GM18511 (cell line): ENCODE results near the gene KIN.
"Not testable (repeated sequence)": the region's sequence is repeated elsewhere in the genome, so short reads cannot be mapped to it uniquely, and the experiment has no call there.

Experiments
- ATAC-seq: cut with Tn5 transposase; IDR thresholded peaks from one replicate; pipeline ENCODE4 v1.9.1; 2021; ENCODE audit warnings: mild to moderate bottlenecking, moderate library complexity; ENCODE audit not compliant: unreplicated experiment

Gene KIN

DNA sequence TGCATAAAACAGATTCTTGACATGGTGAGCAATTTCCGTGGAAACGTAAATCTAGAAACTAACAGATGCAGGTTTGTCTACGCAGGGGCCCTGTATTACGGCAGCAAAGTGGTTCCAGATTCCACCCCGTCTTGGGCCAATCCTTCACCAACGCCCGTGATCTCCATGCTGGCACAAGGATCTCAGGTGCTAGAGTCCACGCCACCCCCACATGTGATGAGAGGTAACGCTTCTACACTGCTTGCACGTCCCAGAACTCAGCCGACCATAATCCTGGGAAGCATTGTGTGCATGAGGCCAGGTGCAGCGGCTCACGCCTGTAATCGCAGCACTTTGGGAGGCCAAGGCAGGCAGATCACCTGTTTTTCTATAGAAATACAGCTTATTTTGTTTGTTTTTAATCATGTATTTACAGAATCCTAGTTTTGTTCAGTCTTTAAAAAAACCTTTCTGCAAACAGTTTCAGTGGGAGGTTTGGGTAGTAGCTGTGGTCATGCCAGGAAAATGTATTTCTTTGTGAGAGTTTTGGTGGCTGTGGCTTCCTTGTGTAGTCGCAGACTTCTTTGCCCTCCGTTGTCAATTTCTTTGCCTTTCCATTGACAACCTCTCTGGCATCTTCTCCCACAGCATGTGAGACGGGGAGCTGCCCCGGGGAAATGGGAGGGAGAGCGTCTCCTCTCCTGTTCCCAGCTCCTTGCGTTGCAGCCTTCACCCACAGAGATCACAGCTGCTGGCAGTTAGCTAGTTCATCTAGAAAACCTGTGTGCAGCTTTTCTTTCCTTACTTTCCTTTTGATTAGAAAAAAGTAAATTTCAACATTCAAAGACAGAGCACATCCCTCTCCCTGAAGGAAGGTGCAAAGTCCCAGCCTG, 49.0 kb downstream of the KIN start:
- no peak for ATAC-seq

DNA sequence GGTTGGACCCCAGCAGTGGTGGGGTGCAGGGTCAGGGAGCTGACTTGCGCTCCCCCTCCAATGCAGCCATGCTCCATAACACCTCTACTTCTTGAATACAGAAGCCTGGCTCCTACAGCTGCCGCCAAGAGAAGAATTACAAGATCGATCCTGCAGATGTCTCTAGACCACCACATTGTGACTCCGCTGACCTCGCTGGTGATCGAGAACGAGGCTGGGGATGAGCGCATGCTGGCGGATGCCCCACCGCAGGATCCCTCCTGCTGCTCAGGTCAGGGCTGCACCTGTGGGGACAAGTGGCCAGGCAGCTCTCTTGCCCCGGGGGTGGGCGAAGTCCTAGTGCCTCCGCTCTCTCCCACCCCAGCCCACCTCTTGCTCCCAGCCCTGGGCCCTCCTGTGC, 53.0 kb downstream of the KIN start:
- no peak for ATAC-seq

DNA sequence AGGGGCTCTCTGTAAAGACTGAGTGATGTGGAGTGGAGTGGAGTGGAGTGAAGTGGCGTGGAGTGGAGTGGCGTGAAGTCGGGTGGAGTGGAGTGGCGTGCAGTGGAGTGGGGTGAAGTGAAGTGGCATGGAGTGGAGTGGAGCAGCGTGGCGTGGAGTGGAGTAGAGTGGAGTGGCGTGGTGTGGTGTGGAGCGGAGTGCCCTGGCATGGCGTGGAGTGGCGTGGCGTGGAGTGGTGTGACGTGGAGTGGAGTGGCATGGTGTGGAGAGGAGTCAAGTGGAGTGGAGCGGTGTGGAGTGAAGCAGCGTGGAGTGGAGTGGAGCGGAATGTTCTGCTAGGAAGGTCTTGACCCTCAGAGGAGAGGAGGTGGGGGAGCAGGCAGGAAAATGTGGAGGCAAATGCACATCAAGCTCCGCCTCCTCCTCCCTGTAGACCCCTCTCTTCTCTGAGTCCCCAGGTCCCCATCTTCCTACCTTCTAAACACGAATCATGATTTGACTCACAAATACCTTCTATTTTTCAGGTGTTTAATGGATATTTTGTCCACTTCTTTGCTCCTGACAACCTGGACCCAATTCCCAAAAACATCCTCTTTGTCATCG, 64.8 kb downstream of the KIN start:
- ATAC-seq = no peak

DNA sequence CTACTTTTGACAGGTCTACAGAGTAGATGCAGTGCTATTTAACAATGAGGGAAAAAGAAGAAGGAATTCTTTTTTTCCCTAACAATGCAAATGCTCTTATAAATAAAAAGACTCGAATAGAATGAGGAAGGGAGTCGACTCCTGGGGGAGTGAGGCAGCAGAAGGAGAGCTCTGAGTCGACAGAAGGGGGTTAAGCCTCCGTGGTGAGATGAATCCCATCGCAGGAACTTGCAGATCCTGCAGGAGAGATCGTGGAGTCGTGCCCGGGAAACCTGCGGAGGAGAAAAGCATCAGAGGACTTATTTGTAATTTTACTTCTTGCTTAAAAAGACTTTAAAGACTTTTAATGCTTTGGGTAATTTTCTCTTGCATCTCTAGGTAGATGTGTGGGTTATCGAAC, 67.3 kb downstream of the KIN start:
- ATAC-seq = no peak

DNA sequence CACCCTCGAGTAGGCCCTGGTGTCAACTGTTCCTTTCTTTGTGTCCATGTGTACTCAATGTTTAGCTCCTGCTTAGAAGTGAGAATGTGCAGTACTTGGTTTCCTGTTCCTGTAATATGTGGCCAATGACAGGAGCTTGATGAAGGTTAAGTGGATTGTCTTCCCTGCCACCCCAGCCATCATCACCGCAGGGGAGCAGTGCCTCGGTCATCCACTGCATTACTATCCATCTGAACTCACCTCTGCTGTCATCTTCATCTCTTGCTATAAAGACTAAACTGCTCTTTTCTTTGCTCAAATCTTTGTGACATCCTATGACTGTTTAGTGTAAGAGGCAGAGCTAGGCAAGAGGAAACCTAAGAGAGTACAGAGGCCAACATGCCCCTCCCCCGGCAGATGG, 69.1 kb downstream of the KIN start:
- ATAC-seq = no peak

DNA sequence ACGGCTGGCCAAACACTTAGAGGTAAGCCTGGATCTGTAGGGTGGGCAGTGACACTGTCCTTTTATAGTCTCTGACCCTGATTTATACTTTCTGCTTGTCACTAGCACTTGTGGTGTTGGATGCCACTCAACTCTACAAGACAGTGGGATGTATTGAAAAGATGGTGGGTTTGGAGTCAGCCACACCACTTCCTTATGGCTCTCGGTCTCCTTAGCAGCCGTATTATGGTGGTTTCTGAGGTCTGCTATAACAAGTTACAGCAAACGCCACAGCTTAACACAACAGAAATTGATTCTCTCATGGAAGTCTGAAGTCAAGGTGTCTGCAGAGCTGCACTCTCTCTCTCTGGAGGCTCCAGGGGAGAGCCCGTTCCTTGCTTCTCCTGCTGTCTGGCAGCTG, 70.0 kb downstream of the KIN start:
- no peak for ATAC-seq

DNA sequence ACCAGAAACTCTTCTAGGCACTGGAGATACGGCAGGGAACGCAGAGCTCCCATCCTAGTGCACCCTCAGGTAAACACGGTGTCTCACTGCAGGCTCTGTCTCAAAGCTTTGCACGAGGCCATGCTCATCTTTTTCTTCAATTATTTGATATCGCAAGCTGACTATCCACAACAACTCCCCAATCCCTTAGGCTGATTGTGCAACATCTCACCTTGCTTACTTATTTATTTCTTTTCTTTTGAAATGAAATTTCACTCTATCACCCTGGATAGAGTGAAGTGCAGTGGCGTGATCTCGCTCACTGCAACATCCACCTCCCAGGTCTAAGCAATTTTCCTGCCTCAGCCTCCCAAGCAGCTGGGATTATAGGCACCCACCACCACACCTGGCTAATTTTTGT, 72.3 kb downstream of the KIN start:
- no peak for ATAC-seq

DNA sequence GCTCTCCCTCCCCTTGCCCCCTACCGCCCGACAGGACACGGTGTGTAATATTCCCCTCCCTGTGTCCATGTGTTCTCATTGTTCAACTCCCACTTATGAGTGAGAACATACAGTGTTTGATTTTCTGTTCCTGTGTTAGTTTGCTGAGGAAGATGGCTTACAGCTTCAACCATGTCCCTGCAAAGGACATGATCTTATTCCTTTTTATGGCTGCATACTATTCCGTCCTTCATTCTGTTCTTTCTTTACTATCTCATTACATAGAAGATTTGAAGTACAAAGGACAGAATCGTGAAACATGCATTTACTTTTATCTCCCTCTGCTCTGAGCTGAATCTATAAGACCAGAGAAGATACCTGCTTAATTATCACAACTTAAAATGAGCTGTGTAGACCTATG, 76.7 kb downstream of the KIN start:
- not testable (repeated sequence) for ATAC-seq

DNA sequence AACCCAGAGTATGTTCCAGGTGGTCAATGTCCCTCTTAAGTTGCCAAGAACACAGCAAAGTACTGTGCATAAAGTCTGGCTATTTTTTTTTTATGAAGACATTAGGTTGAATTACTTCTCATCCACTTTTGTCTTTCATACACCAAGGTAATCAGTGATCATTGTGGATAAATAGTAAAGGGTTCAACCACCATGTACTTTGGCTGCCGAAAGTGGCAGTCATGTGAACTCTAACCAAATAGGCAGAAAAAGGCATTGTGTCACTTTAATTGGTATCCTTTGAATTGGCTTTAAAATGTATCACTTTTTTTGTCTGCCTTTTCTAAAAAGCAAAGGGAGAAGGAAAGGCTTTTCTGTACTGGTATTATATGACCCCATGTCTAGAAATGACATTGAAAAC, 77.3 kb downstream of the KIN start:
- ATAC-seq = no peak

DNA sequence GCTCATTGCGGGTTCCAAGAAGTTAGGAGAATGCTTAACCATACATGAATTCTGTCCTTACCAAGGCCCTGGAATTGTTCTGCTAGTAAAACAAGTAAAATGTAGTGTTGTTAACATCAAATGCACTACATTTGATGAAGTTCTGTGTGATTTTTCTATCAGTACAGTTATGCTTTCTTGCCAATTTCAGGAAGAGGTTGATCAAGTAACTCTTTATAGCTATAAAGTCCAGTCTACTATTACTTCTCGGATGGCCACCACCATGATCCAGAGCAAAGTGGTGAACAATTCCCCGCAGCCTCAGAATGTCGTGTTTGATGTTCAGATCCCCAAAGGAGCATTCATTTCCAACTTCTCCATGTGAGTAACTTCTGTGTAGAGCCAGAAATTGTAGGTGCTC, 79.0 kb downstream of the KIN start:
- ATAC-seq = no peak

DNA sequence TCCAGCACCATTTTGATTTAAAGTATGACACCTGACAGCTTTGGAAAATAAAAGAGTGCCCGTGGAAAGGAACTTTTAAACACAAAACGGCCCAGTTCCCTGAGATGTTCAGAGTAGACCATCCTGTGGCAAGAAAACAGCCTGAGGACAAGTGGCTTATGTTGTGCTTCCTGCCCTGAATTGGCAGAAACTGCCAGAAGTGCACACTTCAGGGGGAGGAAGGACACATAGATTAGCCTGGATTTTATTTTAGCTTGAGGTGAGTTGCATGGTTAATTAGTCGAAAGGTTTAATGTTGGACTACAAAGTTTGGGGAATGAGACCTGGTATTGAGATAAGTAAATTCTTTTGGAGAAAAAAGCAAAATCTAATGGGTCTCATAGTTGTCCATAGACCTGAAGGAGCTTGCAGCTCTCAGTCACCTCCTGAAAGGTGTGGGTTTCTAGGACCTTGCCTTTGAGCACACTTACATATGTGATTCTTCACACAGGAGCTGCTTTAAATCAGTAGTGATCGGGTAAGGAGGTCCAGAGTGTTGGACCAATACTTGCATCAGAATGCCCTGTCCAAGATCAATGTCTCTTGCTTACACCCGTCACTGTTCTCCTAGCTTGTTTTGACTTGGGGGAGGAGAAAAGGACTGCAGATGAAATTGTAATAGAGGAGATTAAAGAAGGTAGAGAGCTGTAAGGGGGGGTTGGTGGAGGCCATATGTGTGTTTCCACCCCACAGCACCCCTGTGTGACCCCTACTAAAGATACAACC, 79.8 kb downstream of the KIN start:
- no peak for ATAC-seq

DNA sequence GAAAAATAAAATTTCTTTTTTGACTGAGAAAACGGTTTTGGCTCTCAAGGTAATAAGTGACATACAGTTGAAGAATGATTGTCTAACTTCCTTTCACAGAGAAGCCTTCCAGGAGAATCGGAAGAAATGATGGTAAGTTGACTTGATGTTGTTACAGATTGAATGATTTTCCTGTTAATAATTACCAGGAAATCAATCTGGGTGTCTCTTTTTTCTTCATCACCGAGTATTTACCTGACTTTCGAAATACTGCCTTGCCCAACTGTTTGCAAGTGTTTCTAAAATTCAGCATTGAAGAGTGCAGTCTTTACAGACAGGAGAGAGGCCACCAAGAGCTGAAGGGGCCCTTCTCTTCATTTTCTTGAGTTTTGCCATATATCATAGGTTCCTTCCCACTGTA, 80.7 kb downstream of the KIN start:
- ATAC-seq = no peak

DNA sequence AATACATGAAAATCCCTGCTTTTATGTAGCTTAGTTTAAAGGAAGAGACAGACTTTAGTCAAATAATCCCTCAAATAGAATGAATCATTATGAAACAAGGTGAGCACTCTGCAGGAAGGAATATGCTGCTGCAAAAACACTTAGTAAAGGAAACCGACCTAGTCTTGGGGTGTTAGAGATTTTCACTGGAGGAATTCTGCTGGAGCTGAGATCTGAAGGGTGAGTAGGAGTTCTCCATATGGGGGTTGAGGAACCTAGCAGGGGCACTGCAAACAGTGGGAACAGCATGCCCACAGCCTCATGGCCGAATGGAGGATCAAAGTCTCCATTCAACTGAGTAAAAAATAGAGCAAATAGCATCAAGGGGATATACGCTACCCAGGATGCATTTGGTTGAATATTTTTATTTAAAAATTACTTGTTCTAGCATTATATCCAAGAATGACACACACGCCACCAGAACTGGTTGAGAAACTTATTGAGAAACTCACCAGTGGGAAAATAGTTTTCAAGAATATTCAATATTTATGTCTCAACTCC, 81.2 kb downstream of the KIN start:
- no peak for ATAC-seq

DNA sequence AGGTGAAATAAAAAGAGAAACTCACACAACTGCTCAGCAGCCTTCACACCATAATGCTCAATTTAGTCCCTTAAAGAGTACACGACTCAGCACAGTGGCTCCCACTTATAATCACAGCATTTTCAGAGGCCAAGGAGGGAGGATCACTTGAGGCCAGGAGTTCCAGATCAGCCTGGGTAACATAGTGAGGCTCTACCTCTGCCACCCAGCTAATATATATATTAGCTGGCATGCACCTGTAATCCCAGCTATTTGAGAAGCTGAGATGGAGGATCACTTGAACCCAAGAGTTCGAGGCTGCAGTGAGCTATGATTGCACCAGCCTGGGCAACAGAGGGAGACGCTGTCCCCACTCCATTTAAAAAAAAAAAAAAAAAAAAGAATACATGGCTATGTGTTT, 82.5 kb downstream of the KIN start:
- no peak for ATAC-seq

DNA sequence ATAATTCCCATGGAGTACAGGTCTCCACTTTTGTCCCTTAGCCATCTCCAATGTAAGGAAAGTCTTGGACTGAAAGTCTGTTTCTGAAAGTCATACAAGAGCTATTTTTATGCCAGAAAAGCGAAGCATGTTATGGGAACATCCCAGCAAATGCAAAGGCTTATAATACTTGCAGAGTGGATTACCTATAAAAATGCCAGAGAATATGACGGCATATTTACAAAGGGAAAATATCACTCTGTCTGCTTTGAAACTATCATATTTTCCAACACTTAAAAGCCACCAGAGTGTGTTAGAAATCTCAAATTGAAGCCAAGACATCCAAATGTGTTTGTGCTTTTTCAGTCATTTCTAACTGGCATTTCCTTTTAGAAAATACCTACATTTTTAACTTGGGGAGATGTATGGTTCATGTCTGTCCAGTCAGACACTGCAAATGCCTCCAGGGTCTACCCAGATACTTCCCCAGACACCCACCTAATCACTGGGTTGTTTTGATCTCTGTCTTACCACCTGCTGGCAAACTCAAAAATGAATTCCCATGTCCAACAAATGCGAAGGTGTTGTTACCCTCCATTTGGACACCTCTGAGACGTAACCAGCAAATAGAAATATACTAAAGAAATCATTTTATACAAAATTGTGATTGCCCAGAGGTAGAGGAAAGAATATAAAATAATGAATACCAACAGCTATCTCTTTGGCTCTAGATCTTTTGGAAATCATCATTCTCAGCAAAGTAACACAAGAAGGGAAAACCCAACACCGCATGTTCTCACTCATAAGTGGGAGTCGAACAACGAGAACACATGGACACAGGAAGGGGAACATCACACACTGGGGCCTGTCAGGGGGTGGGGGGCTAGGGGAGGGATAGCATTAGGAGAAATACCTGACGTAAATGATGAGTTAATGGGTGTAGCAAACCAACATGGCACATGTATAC, 83.4 kb downstream of the KIN start:
- ATAC-seq = no peak

DNA sequence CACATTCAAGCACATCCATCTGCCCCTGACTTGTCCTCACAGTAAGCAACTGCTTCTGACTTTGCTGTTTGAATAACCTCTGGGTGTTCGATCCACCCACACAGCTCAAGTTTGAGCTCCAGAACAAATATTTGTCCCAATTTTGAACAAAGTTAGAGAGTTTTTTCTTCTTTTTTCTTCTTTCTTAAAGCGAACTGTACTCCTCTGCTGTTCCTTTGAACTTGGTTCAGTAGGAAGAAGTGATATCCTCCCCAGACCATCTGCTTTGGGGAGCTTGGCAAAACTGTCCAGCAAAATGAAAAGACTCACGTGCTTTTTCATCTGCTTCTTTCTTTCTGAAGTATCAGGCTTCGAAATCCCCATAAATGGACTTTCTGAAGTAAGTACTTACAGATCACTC, 84.7 kb downstream of the KIN start, which contains the start of gene ITIH2:
Gene ITIH2 (plus strand): TSS at position 177 of the 400 bp plus-strand sequence. CDS start 119 bp downstream, at position 296.
- no peak for ATAC-seq

DNA sequence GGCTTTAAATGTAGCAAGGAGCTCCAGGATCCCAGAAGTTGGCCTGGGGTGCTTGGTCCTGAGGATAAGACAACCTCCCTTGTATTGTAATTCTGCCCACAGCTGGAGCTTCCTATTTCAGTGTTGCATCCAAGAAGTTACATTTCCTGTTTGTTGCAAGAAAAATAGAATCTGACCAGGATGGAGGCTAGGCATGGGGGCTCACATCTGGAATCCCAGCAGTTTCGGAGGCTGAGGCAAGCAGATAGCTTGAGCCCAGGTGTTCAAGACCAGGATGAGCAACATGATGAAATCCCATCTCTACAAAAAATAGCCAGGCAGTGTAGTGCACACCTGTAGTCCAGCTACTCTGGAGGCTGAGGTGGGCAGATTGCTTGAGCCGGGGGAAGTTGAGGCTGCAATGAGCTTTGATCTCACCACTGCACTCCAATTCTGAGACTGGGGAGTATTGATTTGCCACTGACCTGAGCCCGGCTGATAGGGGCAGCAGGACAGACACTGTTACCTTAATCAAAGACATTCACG, 85.4 kb downstream of the KIN start:
- no peak for ATAC-seq

DNA sequence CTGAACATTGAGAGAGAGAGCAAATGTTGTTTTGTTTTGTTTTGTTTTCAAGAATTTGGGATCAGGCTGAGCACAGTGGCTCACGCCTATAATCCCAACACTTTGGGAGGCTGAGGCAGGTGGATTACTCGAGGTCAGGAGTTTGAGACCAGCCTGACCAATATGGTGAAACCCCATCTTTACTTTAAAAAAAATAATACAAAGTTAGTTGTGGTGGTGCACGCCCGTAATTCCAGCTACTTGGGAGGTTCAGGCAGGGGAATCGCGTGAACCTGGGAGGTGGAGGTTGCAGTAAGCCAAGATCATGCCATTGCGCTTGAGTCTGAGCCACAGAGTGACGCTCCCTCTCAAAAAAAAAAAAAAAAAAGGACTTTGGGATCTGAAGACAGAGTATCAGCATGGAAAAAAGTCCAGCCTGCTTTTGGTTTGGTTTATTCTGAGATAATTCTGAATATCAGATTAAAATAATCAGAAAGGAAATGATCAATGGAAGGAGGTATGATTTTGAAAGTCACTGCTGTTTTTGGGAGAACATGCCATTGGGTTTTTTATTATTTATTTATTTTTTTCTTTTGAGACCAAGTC, 86.5 kb downstream of the KIN start:
- ATAC-seq = no peak
